Measurements from ENCODE around the gene LRRC3.

LRRC3 gene

DNA sequence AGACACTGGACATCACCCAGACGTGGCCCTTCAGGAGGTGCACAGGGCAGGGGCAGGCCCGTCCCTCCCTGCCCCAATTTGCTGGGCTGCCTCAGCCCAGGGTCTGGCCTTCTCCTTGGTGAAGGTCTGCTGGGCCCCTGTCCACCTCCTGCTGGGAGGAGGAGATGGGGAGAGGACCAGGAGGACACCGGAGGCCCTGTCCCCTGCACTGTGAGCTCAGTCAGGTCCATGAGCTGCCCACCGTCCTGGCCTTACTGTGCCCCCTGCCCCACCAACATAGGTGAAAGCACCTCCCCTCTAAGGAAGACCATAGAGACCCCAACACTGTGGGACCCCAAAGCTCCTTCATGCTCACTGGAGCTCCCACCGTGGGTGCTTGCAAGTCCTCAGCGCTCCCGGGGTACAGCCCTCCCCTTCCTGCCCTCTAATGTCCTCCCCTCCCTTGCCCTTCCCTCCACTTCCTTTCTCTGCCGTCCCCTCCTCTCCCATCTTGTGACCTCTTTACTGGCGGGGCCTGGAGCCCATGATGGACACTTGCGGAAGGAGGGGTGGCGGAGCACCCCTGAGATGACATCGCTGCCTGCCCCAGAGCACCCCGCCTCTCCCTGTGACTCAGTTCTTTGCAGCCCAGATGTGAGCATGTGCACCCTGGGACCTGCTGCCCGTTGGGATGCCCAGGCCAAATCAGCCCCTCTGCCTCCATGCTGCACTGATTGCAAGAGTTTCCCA lies 4.6 kb downstream of the LRRC3 start:
- no peak for DNase-seq

DNA sequence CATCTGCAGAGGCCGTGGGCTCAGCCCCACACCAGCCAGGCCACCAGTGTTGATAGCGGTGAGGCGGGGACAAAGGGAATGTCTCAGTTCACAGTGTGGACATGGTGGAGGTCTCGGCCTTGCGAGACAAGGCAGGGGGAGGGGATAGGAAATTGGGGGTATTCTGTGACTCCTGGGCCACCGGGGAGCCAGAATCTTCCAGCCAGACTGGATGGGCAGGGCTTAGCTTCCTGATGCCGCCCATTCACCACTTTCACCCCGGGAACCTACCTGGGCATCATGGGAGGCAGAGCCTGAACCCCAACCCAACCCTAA lies 5.1 kb downstream of the LRRC3 start:
- DNase-seq: no peak

DNA sequence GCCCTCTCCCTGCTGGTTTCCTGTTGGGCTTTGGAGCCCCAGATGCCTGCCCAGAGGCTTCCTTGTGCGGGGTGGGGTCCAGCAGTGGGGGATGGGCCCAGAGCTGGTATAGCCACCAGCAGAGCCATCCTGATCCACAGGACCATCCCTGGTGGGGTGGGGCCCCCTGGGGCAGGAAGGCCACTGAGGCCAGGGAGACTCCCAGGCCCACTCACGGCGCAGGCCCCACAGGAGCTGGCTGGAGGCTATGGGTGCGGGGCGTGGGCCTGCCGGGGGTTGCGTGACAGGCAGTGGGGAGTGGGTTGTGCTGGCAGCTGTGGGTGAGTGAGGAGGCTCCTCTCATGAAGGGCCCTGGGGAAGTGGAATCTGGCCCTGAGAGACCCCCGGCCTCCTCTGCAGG lies 5.7 kb downstream of the LRRC3 start:
- DNase-seq: no peak

DNA sequence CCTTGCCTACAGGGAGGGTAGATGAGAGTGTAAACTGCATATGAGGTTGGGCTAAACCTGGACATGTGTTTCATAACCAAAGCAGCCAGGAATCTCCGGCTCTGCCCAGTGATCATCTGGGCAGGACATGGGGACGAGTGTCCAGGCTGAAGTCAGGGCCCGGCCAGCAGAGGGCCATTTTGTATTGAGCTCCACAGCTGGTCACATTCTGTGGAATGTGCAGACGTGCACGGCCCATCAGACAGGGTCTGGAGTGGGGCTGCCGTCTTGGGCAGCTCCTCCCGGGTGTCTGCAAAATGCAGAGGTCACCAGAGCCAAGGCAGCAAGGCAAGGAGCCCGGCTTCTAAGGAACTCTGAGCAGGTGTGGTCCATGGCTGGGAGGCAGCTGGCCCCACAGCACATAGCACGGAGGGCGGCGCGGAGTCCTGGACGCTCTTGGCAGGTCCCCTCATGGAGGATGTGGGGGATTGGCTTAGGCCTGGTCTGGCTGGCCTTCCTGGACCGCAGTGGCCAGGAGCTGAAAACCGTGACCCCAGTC lies 6.2 kb downstream of the LRRC3 start:
- DNase-seq: no peak

DNA sequence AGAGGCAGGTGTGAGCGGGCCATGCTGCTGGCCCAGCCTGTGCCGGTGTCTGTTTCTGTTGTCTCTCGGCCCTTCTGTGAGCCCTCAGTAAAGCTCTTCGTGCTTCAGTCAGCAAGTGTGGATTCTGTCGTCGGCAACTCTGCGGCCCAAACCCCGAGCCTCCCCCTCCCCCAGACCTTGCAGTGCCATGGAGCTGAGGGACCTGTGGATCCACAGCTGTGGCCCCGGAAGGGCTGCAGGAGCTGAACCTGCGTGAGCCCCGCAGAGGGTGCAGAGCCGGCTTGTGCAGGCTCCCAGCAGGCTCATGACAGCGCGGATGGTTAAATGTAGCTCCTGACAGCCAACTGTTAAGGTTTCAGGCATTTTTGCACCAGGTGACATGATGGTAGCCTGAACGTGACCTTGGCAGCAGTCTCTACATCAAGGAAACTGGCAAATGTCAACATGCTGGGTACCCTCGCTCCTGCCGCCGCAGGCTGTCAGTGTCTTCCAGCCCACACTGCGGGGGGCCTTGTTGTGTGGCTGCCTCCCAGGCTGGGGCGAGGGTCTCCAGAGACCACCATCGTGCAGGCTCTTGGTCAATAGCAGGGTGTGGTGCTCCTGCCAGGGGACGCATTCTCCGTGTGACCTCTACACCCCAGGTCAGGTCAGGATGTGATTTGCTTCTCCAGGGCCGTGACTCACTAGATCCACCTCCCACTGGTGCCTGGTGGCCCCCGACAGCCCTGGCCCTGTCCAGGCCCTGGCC lies 7.0 kb downstream of the LRRC3 start:
- DNase-seq: no peak

DNA sequence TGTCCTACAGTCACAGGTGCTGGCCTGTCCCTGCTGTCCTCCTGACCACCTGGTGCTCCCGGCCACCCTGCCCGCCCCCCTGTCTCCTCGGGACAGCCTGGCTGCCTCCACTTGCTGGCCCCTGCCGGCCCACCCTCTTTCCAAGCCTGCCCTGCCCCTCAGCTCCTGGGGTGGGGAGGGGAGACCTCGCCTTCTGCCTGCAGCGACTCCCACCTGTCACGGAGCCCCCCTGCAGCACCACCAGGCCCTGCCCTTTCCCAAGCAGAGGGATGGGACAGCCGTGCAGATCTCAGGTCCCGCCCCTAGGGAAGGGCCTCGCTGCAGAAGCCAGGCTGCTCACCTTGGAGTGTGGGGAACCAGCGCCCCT lies 7.5 kb downstream of the LRRC3 start:
- DNase-seq: no peak

DNA sequence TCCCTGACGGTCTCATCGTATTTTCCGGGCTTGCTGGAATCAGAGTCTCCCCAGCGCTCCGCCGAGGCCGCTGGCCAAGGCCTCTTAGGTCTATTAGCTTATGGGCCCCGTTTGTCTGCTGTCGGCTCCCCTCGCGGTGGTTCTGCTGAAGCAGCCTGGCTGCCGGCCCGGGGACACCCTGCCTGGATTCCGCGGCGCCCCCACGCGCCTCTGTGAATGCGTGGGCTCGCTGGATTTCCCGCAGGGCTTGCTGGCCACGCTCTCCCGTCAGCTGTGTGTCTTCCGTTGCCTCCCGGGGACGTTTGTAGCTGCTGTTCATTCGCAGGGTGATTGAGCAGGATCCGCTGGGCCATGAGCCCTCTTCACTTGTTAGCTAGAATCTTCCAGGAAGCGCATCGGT lies 8.4 kb downstream of the LRRC3 start:
- DNase-seq: no peak

DNA sequence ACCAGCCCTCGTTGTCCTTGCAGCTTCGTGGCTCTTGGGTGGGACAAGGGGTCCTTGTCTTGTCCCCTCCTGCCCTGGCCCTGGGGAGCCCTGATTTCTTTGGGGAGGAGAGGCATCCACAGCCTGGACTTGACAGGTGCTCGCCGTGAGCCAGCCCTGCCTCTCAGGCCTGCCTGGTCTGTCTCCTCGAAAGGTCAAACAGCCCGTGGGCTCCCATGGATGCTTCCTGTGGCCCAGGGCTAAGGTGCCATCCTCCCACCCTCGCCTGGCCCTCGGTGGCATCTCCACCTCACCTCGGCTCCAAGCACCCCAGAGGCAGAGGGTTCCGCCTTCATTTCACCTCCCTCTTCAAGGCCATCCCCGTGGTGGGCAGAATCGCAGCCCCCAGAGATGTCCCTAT lies 9.0 kb downstream of the LRRC3 start:
- no peak for DNase-seq

DNA sequence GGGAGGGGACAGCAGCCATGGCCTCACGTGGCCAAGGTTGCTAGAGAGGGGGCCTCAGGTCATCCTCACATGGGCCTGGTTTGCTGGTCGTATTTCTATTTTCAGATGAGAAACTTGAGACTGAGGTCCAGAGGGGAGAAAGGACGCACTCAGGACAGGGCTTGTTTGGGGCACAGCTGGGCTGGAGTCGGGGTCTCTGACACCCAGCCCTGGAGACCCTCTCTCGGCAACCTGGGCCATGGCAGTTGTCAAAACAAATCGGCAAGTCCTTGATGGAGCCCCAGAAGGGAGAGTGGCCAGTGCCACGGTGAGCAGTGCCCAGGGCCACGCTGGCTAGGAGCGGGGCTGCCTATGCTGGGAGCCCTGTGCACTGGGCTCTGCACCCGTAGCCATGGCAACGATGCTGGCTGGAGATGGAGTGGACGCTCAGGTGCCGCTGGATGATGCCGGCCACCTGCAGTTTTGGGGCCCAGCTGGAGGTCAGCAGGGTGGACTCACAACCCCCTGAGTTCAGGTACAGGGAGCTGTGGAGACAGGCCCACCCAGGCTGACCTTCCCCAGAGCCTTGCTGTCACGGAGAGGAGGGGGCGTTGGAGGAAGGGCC lies 11.1 kb downstream of the LRRC3 start:
- DNase-seq: no peak

DNA sequence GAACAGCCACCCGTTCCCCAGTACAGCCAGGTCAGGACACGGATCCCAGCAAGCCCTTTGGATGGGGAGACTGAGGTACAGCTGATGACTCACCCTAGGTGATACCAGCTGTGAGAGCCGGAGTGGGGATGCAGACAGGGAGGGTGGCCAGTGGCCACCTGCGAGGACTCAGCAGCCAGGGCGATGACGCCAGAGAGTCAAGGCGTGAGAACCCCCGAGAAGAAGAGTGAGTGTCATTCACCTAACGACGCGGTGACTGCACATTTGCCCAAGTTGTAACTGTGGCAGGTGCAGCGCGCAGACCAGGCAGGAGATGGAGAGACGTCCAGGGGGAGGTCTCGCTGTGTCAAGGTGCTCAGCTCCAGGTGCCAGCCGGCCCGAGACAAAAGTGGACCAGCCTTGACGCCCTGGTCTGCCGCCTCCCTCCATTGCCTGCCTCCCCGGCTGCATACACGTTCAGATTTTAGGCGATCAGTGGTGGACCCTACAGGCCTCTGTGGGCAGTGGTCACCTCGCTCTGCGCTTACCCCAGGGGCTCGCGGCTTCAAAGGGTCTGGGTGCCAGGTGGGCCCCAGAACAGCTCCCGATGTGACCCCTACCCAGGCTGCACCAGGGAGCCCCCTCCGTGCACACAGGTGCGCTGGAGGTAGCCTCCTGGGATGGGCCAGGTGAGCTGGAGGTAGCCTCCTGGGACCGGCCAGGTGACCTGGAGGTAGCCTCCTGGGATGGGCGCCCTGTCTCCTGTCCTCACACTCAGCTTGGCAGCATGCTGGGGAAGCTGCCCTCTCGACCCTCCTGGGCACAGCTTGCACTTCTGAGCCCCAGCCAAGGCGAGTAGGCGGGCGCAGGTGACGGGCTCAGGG lies 11.9 kb downstream of the LRRC3 start:
- no peak for DNase-seq

DNA sequence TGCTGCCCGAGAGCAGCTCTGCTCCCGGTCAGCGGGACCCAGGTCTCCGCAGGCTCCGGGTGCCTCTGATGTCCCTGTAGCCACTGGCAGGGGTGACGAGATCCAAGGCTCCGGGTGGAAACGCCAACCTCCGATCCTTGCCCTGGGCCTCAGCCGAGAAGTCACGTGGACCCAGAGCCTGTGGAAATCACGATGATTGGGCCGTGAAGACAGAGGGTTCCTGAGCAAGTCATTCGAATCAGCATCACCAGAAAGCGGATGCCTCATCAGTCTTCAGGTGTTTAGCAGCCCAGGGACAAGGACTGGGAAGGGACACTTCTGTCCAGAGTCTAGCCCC lies 12.5 kb downstream of the LRRC3 start:
- no peak for DNase-seq

DNA sequence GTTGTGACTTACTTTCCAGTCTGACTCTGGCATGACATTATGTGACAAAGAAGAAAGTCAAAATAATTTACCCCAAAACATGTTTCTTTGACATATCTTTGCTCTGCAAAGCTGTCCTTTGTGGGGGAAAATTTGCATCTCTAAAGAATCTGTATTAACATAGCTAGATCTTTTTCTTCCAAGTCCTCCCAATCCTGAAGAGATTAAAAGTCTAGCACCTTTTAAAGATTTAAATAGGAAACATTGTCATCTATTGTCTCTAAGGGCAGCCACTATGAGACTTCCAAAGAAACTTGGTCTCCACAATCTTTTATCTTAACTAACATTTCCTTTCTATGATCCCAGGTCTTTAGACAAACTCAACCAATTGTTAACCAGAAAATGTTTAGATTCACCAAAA lies 16.0 kb downstream of the LRRC3 start:
- no peak for DNase-seq

DNA sequence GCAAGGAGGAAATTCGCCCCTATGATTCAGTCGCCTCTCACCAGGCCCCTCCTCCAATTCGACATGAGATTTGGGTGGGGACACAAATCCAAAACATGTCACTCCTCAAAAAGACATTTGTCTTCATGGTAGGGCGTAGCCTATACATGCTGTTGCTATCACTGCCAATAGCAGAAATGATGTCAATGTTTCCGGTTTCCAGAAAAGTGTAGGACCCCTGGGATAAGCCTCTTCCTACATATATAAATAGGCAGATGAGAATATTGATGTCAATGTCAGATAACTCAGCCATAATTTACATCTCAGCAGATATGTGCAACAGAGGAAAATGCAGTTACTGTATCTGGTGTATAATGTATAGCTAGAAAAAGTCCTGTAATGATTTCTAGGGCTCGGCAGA lies 16.7 kb downstream of the LRRC3 start:
- DNase-seq: no peak

DNA sequence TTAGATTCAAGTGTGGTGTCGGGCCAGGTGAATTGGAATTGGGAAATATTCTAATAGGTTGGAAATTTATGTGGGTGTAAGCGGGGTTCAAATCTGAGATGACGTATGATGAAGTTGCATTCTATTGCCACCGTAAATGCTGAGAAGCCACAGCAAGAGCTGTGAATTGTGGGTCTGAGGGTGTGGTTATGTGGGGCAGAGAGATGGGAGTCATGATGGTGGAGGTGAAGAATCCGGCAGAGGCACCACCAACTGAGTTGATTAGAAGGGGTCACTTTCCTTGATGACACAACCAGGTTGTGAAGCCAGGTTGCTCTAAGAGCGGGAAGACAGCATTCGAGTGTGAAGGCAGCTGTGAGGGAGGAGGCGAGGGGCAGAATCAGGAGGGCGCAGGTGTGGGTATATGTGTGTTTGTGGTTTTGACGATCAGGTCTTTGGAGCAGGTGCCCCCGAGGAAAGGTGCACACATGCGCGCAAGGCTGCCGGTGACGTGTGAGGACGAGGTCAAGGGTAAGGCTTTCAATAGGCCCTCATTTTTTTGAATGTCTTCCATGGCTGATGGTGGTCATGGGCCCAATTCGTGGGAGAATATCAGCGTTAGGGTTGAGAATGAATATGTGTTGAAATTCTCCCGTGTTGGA lies 18.7 kb downstream of the LRRC3 start:
- no peak for DNase-seq

DNA sequence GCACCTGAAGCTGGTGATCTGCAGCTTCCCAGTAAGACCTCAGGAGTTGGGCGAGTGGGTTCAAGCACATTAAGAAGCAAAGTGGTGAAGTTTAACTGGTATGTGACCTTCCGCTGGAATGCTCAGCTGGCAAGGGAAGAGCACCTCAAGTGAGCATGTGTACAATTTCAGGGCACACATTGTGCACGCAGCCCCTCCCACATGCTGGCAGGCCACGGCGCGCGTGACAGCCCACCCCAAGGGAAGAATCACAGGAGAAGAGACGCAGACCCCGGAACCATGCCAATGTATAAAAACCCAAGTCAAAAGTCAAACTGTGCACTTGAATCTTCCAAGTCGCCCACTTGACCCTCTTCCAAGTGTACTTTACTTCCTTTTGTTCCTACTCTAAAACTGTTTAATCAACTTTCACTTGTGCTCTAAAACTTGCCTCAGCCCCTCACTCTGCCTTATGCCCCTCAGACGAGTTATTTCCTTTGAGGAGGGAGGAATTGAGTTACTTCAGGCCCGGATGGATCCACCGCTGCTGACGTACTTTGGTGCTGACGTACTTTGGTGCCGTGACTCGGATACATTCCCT lies 20.0 kb downstream of the LRRC3 start:
- no peak for DNase-seq

DNA sequence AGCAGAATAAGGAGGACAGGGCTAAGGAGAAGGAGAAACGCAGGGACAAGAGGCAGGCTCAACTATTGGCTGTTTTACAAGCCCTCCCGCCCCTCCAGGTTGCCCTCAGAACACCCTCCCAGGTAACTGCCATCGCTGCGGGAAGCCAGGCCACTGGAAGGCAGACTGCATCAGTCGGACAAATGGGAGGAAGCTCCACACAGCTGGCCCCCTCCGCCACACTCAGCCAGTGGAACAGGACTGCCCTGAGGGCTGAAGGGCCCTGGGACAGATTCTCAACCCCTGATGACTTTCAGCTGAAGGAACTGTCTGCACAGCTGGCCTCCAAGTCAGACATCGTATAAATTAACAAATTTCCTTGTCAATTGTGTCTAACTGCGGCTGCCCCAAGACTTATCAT lies 21.8 kb downstream of the LRRC3 start:
- DNase-seq: no peak

DNA sequence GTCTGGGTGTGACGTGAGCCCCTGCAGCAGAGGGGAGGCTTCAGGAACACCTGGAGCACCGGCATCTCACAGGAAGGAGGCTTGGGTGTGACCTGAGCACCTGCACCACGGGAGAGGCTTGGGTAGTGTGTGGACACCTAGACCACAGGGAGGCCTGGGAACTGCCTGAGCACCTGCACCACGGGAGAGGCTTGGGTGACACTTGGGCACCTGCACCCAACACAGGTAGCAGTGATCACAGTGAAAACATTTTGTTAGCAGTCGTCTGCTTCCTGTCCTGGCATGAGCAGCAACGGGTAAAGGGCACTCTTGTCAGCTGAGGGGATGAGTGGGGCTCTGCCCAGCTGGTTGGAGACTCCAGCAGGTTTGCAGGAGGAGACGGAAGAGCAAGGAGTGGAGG lies 22.4 kb downstream of the LRRC3 start:
- DNase-seq: no peak

DNA sequence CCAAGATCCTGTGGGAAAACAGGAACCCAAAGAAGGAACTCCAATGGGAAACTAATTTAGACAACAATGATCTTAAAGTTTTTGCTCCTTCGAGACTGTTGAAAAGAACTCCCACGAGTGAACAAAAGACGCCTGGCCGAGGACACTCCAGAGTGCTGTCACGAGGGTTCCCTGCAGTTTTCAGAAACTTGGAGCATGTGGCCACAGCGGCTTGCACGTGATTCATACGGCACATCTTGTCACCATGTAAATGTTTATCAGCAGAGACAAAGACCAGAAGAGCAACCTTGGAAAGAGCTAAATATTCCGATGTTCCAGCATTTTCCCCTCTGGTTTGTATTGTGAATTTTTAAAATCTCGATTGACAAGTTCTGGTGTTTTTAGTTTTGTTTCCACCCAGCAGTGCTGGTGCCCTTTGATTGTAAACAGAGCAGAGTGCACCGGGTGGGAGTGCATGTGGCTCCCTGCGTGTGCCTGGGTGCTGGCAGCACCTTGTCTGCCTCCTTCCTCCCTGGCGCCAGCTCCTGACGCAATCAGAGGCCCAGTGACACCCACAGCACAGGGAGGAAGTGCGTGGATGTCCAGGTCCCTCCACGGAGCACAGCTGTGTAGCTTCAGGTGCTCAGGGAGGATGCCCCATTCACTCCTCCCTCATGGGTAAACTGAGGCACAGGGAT lies 23.0 kb downstream of the LRRC3 start:
- no peak for DNase-seq

DNA sequence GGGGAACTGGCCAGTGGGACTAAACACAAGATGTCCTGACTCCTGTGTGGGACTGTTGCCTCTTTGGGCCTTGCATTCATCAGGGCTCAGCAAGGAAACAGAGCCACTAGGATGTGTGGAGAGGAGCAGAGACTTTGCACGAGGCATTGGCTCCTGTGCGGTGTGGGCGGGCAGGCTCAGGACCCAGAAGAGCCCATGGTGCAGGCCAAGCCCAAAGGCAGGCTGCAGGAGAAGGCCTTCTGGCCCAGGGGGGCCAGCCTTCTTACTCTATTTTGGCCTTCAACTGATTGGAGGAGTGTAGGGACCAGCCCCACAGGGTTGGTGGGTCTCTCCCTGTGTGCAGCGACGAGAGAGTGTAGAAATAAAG lies 23.5 kb downstream of the LRRC3 start:
- DNase-seq: no peak

DNA sequence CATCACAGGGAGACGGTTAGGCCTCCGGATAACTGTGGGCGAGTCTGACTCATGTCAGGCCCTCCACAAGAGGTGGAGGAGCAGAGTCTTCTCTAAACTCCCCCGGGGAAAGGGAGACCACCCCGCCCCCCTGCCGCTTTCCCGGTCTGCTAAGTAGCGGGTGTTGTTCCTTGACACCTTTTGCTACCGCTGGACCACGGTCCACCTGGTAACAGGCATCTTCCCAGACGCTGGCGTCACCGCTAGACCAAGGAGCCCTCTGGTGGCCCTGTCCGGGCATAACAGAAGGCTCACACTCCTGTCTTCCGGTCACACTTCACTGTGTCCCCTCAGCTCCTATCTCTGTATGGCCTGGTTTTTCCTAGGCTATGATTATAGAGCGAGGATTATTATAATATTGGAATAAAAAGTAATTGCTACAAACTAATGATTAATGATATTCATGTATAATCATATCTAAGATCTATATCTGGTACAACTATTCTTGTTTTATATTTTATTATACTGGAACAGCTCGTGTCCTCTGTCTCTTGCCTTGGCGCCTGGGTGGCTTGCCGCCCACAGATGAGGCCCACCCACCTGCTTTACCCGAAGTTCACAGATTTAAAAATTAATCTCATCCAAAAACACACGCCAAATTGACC lies 24.4 kb downstream of the LRRC3 start:
- peak; percentile 11 for DNase-seq

DNA sequence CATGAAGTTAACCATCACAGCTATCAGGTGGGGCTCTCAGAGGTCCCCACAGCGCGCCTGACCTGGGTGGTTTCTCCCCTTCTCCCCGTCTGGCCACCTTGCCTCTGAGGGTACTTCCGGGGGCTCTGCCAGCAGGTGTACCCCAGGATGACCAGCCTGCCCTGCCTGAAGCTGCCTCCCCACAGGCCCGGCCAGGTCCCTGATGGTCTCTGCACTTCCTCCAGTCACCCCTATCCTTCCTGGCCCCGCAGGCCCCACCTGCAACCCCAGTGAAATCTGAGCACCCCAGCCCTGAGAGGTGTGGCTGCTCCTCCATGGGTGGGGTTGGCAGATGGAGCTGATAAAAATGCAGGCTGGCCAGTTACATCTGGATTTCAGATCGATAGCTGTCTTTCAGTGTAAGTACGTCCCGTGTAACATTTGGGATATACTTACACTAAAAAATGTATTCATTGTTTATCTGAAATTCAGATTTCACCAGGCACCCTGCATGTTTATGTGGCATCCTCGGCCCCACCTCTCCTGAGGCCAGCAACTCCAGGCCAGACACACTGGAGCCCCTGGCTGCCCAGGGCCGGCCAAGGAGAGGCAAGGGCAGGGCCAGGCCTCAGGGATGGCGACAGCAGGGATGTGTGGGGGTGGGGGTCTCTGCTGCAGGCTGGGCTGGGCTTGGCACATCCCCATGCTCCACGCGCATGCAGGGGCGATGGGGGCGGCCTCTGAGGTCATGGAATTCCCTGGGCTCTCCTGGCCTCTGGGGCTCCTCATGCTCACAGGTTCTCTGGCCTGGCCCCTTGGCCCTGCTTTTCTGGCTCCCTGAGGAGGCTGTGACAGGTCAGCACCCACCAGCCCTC lies 25.1 kb downstream of the LRRC3 start:
- no peak for DNase-seq
